ENCODE data around the gene GABBR2.

The GABBR2 gene

DNA sequence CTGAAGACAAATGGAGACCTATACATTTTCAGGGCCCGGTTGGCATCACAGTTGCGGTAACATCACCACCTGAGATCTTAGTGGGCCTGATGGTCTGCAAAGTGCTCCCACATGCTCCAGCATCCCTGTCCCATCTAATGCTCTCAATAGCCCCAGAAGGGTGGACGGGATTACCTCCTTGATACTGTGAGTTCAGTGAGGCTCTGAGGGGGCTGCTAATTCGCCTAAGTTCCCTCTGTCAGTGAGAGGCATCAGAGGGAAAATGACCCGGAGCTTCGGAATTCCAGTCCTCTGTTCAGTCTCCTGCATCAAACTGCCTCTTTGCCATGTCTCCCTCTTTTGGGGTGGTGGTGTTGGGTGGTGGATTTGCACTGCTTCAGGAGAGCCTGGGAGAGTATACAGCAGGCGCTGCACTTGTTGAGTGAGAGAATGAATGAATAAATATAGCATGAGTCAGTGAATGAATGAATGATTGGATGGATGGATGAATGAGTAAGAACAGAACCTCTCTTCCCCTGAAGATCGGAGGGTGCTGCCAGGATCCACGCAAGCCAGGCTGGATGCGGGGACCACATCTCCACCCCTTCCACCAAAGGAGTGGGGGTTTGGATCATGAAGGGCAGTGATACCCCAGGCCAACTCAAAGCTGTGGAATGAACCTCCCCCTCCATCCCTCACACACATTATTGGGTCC, 141.0 kb downstream of the GABBR2 start:
- H3K79me1 ChIP-seq (ENCODE audit: low read length) = no peaks in the 10 kb centered on the region
- H2BK5ac ChIP-seq (ENCODE audit: low read depth, low read length, poor library complexity) = no peak overlapping the region
- no peaks in the 10 kb centered on the region for H3K79me2 ChIP-seq (ENCODE audit: control insufficient read depth, insufficient read depth, low read length, poor library complexity)
- no peak overlapping the region for H2AFZ ChIP-seq (ENCODE audit: insufficient read depth, low read length, poor library complexity)
- no peak overlapping the region for H2BK12ac ChIP-seq (ENCODE audit: low read length)
- no peaks in the 10 kb centered on the region for H3K36me3 ChIP-seq (ENCODE audit: control insufficient read depth in 1 of 2, insufficient read depth in 2 of 2, low read length in 2 of 2)
- WGBS (ENCODE audit: extremely low coverage, insufficient coverage, insufficient read length) = no CpG with 5 or more reads among the region's 10 CpGs
- no peak overlapping the region for H3K14ac ChIP-seq (ENCODE audit: low read length)
- H3K9ac ChIP-seq (ENCODE audit: low read length) = no peak overlapping the region
- no peak overlapping the region for H3K18ac ChIP-seq (ENCODE audit: low read length)
- no peak overlapping the region for H3K4me3 ChIP-seq (ENCODE audit: low read depth, low read length)
- H4K12ac ChIP-seq (ENCODE audit: low read depth, low read length) = no peak overlapping the region
- no peak overlapping the region for H2BK120ac ChIP-seq (ENCODE audit: insufficient read depth, low read length, poor library complexity)
- no peak overlapping the region for H3K4me2 ChIP-seq (ENCODE audit: low read length)
- H3K4ac ChIP-seq (ENCODE audit: low read depth, low read length) = no peak overlapping the region
- H3K23ac ChIP-seq (ENCODE audit: low read length) = no peak overlapping the region
- DNase-seq = no peak
- no peak overlapping the region for H2AK5ac ChIP-seq (ENCODE audit: low read length)
- no peak overlapping the region for H4K91ac ChIP-seq (ENCODE audit: low read depth, low read length)
- H3K4me1 ChIP-seq (ENCODE audit: control insufficient read depth in 1 of 2, insufficient read depth in 2 of 2, low read length in 2 of 2) = no peaks in the 10 kb centered on the region
- no peak overlapping the region for H3K27ac ChIP-seq (ENCODE audit: low read depth, low read length)
- H4K8ac ChIP-seq (ENCODE audit: low read depth, low read length) = no peak overlapping the region
- H3K27me3 ChIP-seq (ENCODE audit: insufficient read depth, low read length) = no peaks in the 10 kb centered on the region
- no peaks in the 10 kb centered on the region for H3K9me3 ChIP-seq (ENCODE audit: insufficient read depth, low read depth, low read length)

DNA sequence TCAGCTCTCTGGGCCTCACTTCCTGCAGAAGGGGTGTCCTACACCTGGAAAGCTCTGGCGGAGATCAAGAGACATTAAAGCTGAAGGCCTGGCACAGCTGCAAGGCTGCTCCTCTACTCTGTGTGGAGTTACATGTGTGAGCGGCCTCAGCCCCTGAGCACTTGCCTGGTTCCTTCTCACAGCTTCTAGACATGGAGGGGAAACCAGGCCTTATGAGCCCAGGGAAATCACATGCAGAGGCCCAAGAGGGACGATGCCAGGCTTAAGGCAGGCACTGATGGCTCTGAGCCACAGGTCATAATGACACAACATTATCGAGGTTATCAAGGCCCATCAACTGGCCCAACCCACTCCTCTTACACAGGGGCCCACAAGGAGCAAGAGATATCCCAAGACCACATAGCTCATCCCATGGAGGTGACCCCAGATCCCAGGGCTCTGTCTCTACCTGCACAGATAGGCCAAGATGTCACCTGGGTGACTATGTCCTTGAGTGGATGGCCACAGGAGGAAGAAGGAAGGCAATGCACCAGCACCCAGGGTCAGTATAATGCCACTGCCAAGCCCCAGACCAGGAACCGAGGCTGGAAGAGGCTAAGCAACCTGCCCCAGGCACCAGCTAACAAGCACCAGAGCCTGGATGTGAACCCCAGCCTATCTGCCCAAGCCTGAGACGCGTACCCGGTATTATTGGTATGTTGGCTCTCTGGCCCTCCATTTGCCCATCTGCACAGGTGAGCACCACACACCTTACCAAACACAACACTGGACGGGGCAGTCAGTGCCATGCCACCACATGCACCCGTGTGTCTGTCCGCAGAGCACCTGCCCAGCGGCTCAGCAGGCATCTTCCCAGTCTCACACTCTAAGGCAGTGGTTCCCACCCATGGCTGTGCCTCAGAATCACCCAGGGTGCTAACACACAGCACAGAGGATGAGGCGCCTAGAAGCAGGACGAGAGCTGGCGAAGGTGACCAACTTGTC, 143.3 kb downstream of the GABBR2 start:
- Histone ChIP-seq H3K18ac (ENCODE audit: low read length) (no peak overlapping the region), H4K12ac (ENCODE audit: low read depth, low read length) (no peak overlapping the region), H3K79me2 (ENCODE audit: control insufficient read depth, insufficient read depth, low read length, poor library complexity) (no peaks in the 10 kb centered on the region), H3K4me2 (ENCODE audit: low read length) (no peak overlapping the region), H3K36me3 (ENCODE audit: control insufficient read depth in 1 of 2, insufficient read depth in 2 of 2, low read length in 2 of 2) (no peaks in the 10 kb centered on the region), H4K91ac (ENCODE audit: low read depth, low read length) (no peak overlapping the region), H2BK5ac (ENCODE audit: low read depth, low read length, poor library complexity) (no peak overlapping the region), H2BK12ac (ENCODE audit: low read length) (no peak overlapping the region), H3K14ac (ENCODE audit: low read length) (no peak overlapping the region), H3K23ac (ENCODE audit: low read length) (no peak overlapping the region), H3K27me3 (ENCODE audit: insufficient read depth, low read length) (no peaks in the 10 kb centered on the region), H2AFZ (ENCODE audit: insufficient read depth, low read length, poor library complexity) (no peak overlapping the region), H2BK120ac (ENCODE audit: insufficient read depth, low read length, poor library complexity) (no peak overlapping the region), H3K9me3 (ENCODE audit: insufficient read depth, low read depth, low read length) (no peaks in the 10 kb centered on the region), H4K8ac (ENCODE audit: low read depth, low read length) (no peak overlapping the region), H3K4ac (ENCODE audit: low read depth, low read length) (no peak overlapping the region), H2AK5ac (ENCODE audit: low read length) (no peak overlapping the region), H3K27ac (ENCODE audit: low read depth, low read length) (no peak overlapping the region), H3K4me1 (ENCODE audit: control insufficient read depth in 1 of 2, insufficient read depth in 2 of 2, low read length in 2 of 2) (no peaks in the 10 kb centered on the region), H3K79me1 (ENCODE audit: low read length) (no peaks in the 10 kb centered on the region), H3K4me3 (ENCODE audit: low read depth, low read length) (no peak overlapping the region), H3K9ac (ENCODE audit: low read length) (no peak overlapping the region)
- no CpG with 5 or more reads among the region's 15 CpGs for WGBS (ENCODE audit: extremely low coverage, insufficient coverage, insufficient read length)
- DNase-seq = no peak

DNA sequence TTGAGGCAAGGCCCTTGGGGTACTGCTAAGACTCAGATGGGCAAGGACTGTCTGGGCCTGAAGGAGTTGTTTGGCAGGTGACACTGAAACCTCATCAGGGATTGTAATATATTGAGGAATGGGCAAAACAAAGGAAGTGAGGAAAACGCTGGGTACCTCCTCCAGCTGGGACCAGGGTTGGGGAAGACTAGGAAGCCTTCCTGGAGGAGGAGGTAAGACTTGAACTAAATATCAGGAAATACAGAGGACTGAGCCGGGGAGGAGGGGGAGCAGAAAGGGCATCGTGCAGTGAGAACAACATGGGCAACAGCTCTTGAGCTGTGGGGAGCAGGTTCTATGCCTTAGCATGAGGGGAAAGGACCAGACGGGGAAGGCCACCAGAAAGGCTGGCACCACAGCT, 144.0 kb downstream of the GABBR2 start:
- H3K18ac ChIP-seq (ENCODE audit: low read length) = no peak overlapping the region
- H2AFZ ChIP-seq (ENCODE audit: insufficient read depth, low read length, poor library complexity) = no peak overlapping the region
- no peak overlapping the region for H2BK5ac ChIP-seq (ENCODE audit: low read depth, low read length, poor library complexity)
- no peak for DNase-seq
- no peak overlapping the region for H3K4me2 ChIP-seq (ENCODE audit: low read length)
- no peaks in the 10 kb centered on the region for H3K9me3 ChIP-seq (ENCODE audit: insufficient read depth, low read depth, low read length)
- H2BK12ac ChIP-seq (ENCODE audit: low read length) = no peak overlapping the region
- H3K36me3 ChIP-seq (ENCODE audit: control insufficient read depth in 1 of 2, insufficient read depth in 2 of 2, low read length in 2 of 2) = no peaks in the 10 kb centered on the region
- H3K4me1 ChIP-seq (ENCODE audit: control insufficient read depth in 1 of 2, insufficient read depth in 2 of 2, low read length in 2 of 2) = no peaks in the 10 kb centered on the region
- H2AK5ac ChIP-seq (ENCODE audit: low read length) = no peak overlapping the region
- no peak overlapping the region for H4K8ac ChIP-seq (ENCODE audit: low read depth, low read length)
- WGBS (ENCODE audit: extremely low coverage, insufficient coverage, insufficient read length) = no CpG with 5 or more reads among the region's 4 CpGs
- no peak overlapping the region for H4K12ac ChIP-seq (ENCODE audit: low read depth, low read length)
- H3K79me2 ChIP-seq (ENCODE audit: control insufficient read depth, insufficient read depth, low read length, poor library complexity) = no peaks in the 10 kb centered on the region
- no peak overlapping the region for H3K9ac ChIP-seq (ENCODE audit: low read length)
- H3K79me1 ChIP-seq (ENCODE audit: low read length) = no peaks in the 10 kb centered on the region
- no peak overlapping the region for H4K91ac ChIP-seq (ENCODE audit: low read depth, low read length)
- H3K14ac ChIP-seq (ENCODE audit: low read length) = no peak overlapping the region
- H3K27ac ChIP-seq (ENCODE audit: low read depth, low read length) = no peak overlapping the region
- no peak overlapping the region for H3K4me3 ChIP-seq (ENCODE audit: low read depth, low read length)
- no peak overlapping the region for H3K4ac ChIP-seq (ENCODE audit: low read depth, low read length)
- no peak overlapping the region for H3K23ac ChIP-seq (ENCODE audit: low read length)
- H3K27me3 ChIP-seq (ENCODE audit: insufficient read depth, low read length) = no peaks in the 10 kb centered on the region
- H2BK120ac ChIP-seq (ENCODE audit: insufficient read depth, low read length, poor library complexity) = no peak overlapping the region

DNA sequence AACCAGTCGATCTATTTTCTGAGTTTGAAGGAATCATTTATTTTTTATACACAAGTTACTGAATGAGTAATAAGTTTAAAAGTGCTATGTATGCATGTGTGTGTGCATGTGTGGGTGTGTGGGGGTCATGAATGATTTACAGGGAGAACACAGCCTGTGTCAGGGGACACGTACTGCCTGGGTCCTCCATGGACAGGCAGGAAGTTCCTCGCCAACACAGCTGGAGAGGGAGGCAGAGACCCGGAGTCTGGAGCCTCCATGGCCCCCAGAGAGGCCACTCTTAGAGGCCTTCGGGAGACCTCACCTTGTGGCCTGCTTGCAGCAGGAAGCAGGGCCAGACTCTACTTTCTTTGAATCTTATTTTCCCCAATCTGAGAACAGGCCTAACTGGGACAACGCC, 144.7 kb downstream of the GABBR2 start:
- no peak overlapping the region for H2BK12ac ChIP-seq (ENCODE audit: low read length)
- no peak overlapping the region for H2BK120ac ChIP-seq (ENCODE audit: insufficient read depth, low read length, poor library complexity)
- H4K8ac ChIP-seq (ENCODE audit: low read depth, low read length) = no peak overlapping the region
- no peaks in the 10 kb centered on the region for H3K36me3 ChIP-seq (ENCODE audit: control insufficient read depth in 1 of 2, insufficient read depth in 2 of 2, low read length in 2 of 2)
- H4K12ac ChIP-seq (ENCODE audit: low read depth, low read length) = no peak overlapping the region
- H3K4me3 ChIP-seq (ENCODE audit: low read depth, low read length) = no peak overlapping the region
- no peaks in the 10 kb centered on the region for H3K79me1 ChIP-seq (ENCODE audit: low read length)
- H3K27ac ChIP-seq (ENCODE audit: low read depth, low read length) = no peak overlapping the region
- H2AK5ac ChIP-seq (ENCODE audit: low read length) = no peak overlapping the region
- no CpG with 5 or more reads among the region's 6 CpGs for WGBS (ENCODE audit: extremely low coverage, insufficient coverage, insufficient read length)
- H3K4me1 ChIP-seq (ENCODE audit: control insufficient read depth in 1 of 2, insufficient read depth in 2 of 2, low read length in 2 of 2) = no peaks in the 10 kb centered on the region
- H3K9me3 ChIP-seq (ENCODE audit: insufficient read depth, low read depth, low read length) = no peaks in the 10 kb centered on the region
- H2BK5ac ChIP-seq (ENCODE audit: low read depth, low read length, poor library complexity) = no peak overlapping the region
- H2AFZ ChIP-seq (ENCODE audit: insufficient read depth, low read length, poor library complexity) = no peak overlapping the region
- H3K18ac ChIP-seq (ENCODE audit: low read length) = no peak overlapping the region
- H3K79me2 ChIP-seq (ENCODE audit: control insufficient read depth, insufficient read depth, low read length, poor library complexity) = no peaks in the 10 kb centered on the region
- H3K4ac ChIP-seq (ENCODE audit: low read depth, low read length) = no peak overlapping the region
- no peak overlapping the region for H3K23ac ChIP-seq (ENCODE audit: low read length)
- H4K91ac ChIP-seq (ENCODE audit: low read depth, low read length) = no peak overlapping the region
- no peak overlapping the region for H3K4me2 ChIP-seq (ENCODE audit: low read length)
- no peak overlapping the region for H3K14ac ChIP-seq (ENCODE audit: low read length)
- no peak for DNase-seq
- H3K9ac ChIP-seq (ENCODE audit: low read length) = no peak overlapping the region
- H3K27me3 ChIP-seq (ENCODE audit: insufficient read depth, low read length) = no peaks in the 10 kb centered on the region

Data from trophoblast cell (in vitro differentiated cells and primary cell).